Endothelial cell of hepatic sinusoid (primary cell): ENCODE data around the gene RAVER1.

ENCODE experiments used
- in situ Hi-C: cut with HindIII; loops from 2 replicates; pipeline ENCODE4 v1.10.0; 2017; ENCODE audit warnings: low sequenced_read_pairs

The RAVER1 gene

GRCh38 chr19:10318807-10319682, 14.3 kb downstream of the RAVER1 start:
- in situ Hi-C loops: no loop called here

GRCh38 chr19:10317857-10318462, 15.4 kb downstream of the RAVER1 start:
- in situ Hi-C loops: no loop called here

DNA sequence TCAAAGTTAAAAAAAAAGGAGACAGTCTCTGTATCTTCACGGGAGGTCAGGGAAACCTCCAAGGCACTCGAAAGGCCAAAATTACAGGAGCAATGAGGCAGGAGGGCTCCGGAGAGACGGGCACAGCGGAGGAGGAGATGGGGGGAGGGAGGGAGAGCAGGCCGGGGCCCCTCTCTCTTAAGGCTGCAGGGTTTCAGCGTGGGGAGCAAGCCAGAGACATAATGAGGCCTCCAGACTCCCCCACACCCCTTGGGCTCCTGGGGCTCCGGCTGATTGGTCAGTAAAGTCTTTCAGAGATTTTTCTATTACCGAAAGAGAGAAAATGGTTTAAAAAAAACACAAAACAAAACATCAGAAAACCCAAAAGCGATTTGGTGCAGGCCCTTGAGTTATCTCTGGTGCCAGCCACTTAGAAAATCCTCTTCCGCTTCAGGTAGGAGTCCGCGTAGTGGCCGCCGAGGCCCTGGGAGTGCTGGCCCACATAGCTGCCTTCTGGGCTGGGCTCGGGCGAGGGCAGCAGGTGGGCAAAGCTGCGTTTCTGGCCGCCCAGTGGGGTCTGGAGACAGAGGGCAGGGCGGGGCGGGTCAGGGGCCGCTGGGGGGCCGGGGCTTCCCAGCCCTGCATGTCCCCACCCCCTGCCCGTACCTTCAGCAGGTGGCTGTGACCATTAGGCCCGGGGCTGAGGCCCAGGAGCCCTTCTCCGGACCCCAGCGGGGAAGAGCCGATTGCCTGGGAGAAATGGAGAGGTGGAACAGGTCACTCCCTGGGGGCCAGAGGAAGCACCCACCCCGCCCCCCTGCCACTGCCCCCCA, 16.1 kb downstream of the RAVER1 start:
- in situ Hi-C loops: no loop called here

- in situ Hi-C loops: no loop called here
These were observed 16.9 kb downstream of the RAVER1 start for GRCh38 chr19:10316229-10317044.

DNA sequence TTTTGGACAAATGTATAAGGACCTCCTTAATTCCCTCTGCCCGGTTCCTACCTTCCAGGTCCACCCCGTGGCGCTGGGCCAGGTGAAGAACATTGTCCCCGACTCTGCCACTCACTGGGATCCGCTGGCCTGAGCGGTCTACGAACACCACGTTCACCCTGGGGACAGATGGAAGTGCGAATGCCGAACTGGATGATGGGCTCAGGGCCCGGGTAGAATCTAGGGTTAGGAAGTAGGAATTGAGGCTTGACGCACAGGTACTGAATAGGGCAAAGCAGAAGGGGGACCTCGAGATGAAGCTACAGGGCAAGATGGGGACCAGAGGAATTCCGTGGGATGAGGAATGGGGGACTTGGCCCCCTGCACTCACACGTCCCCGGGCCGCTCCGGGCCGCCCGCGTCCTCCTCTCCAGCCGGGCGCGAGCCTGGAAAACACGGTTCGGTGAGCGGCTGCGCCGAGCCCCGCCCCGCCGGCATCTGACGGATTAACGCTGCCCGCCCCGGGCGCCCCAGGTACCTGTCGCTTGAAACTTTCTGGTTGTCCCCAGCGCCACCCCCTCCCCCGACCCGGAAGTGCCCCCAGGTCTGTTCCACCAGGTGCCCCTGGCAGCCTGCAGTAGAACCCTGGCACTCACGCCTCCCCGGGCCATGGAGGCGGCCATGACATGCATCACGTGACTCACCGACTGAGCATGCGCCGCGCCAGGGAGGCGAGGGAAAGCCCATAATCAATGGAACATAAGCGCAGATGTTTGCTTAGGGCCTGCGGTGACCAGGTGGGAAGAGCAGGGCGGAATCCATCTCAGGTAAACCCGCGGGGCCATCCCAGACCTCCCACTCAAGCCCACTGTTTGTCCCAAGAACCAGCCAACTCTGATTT, 17.8 kb downstream of the RAVER1 start, which contains the start of gene FDX2:
Gene FDX2, minus strand, starts transcription at position 681 of the 880 bp plus-strand sequence. Its CDS starts 19 bp downstream, at position 662.
- in situ Hi-C loops: no loop called here

GRCh38 chr19:10309423-10309822, 23.9 kb downstream of the RAVER1 start, which contains the start of gene ZGLP1:
TSS of gene ZGLP1 (minus strand) at chr19:10309815.
- in situ Hi-C loops: no loop called here

DNA sequence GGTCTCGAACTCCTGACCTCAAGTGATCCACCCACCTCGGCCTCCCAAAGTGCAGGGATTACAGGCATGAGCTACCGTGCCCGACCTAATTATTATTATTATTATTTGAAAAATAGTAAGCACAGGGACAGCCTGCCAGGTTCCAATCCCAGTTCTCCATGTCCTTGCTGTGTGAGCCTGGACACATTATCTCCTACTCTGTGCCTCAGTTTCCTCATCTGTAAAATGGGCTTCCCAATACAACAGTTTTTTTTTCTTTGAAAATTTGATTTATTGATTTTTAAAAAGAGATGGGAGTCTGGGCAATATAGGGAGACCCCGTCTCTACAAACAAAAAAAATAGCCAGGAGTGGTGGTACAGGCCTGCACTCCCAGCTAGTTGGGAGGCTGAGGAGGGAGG, 27.0 kb downstream of the RAVER1 start:
- in situ Hi-C loops: no loop called here

DNA sequence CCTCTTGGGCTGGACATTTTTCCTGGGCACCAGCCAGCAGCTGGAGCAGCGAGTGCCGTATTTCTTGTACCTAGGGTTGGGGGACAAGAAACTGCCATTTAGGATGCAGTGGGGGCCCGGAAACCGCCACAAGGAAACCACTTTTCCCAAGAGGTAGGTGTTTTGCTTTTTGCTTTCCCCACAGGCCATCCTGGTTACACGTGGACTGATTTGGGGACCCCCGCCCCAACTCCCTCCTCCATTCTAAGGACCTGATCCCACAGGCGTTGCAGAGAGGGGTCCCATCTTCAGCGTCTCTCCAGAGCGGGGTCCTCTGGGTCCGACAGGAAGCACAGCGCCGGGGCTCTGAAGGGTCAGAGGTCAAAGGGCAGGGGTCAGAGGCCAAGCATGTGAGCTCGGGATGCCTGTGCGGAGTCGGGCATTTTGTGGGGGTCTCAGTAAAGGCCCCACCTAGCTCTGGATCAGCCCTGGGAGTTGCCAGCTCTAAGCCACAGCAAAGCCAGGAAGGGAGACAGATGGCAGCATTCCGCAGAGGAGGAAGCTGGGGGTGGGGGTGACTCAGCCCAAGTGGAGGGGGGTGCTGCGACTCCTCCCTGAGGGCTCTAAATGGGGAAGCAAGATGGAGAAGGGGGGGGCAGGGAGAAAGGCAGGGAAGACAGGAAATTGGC, 28.1 kb downstream of the RAVER1 start:
- in situ Hi-C loops: no loop called here

GRCh38 chr19:10299545-10300458, 33.5 kb downstream of the RAVER1 start:
- in situ Hi-C loops: no loop called here

DNA sequence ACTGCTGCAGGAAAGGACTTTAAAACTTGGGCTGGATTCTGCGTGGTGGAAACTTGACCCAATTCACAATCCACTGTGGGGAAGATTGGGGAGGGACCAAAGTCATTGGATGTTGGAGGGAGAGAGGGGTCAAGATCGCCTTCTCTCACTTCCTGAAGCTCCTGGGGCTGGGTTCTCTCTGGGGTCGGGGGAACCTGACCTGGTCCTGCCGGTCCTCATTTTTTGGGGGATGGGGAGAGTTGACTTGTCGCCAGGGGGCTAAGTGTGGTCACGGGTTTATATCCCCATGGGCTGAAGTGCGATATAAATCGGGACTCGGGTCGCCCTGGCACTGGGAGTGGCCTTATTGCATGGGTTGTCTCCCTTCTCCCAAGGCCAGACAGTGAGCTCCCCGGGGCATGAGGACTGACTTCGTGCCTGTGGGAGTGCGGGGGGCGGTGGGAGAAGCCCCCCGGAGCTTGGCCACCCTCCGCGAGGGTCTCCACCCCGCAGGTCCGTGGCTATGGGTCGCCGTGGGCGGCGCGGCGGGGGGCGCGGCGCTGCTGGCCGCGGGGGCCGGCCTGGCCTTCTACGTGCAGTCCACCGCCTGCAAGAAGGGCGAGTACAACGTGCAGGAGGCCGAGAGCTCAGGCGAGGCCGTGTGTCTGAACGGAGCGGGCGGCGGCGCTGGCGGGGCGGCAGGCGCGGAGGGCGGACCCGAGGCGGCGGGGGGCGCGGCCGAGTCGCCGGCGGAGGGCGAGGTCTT, 37.3 kb downstream of the RAVER1 start:
- in situ Hi-C loops: no loop called here

- in situ Hi-C loops: no loop called here
These were observed 38.0 kb downstream of the RAVER1 start for GRCh38 chr19:10295305-10295846.

GRCh38 chr19:10294368-10294697, 39.0 kb downstream of the RAVER1 start:
- in situ Hi-C loops: no loop called here

- in situ Hi-C loops: no loop called here
These were observed 39.5 kb downstream of the RAVER1 start for GRCh38 chr19:10293637-10294367.

DNA sequence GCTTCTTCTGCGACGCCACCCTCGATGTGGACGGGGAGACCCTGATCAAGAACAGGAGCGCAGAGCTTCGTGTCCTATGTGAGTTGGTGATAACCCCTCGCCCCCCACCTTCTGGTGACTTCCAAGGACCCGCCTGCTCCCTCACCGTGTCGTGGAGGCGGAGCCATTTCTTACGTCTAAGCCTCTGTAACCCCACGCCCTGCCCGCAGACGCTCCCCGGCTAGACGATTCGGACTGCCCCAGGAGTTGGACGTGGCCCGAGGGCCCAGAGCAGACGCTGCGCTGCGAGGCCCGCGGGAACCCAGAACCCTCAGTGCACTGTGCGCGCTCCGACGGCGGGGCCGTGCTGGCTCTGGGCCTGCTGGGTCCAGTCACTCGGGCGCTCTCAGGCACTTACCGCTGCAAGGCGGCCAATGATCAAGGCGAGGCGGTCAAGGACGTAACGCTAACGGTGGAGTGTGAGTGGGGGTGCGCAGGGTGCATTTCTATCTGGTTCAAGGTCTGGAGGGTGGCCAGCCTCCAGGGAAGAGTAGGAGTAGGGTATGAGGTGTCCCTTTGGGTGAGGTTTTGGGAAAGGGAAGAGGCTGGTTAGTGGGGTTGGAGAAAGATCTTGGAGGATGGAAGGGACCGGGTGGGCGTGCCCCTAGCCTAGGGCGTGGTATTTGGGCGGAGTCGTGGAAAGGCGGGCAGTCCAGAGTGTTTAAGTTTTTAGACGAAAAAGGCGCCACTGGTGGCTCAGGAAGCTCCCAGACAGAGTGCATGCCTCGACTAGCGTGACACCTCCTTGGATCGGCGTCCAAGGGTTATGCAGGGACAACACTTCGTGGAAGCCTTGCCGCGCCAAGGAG, 40.3 kb downstream of the RAVER1 start:
- in situ Hi-C loops: no loop called here

DNA sequence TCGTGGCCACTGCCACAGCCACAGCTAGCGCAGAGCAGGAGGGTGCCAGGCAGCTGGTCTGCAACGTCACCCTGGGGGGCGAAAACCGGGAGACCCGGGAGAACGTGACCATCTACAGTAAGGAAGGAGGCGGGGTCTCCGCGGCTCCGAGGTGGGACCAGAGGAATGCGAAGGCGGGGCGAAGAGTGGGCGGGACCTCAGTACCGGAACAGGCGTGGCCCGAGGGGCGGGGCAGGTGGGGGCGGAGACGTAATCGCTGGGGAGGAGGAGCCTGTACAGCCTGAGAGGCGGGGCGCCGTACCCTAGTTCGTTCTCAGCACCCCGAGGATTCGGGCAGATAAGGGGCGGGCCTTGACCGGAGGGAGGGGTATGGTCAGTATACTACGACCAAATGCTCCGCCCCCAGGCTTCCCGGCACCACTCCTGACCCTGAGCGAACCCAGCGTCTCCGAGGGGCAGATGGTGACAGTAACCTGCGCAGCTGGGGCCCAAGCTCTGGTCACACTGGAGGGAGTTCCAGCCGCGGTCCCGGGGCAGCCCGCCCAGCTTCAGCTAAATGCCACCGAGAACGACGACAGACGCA, 41.0 kb downstream of the RAVER1 start:
- in situ Hi-C loops: no loop called here
